ENCODE results near the gene MGAT5B.

DNA sequence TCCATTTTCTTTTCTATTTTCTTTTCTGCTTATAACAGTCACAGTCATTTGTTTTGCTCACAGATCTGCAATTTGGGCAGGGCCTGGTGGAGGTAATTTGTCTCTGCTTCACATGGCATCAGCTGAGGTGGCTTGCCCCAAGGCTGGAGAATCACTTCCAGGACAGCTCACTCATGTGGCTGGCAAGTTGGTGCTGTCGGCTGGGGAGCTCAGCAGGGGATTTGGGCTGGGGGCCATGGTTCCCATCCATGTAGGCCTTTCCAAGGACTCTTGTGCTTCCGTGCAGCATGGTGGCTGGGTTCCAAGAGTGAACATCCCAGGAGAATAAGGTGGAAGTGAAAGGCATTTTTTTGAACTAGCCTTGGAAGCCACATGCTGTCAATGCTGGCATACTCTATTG is 85.7 kb downstream of the MGAT5B start:
- TF ChIP-seq CTCF (IDR thresholded peaks at IDR 0.05) (no peak), POLR2A (IDR thresholded peaks at IDR 0.05) (no peak)
